HFFc6 (cell line): ENCODE measurements around the gene NPAS3. TPM values are rescaled to one million over a fixed set of nuclear protein-coding genes. Genes with fewer than 3 reads are reported as not detected.

Experiments used
- DNase-seq: peaks from one replicate; pipeline ENCODE4 v3.0.0-alpha.2; 2018
- H3K27ac Mint-ChIP-seq: 2 replicates; pipeline ENCODE4 v1.8.0; 2020; ENCODE audit warnings: mild to moderate bottlenecking, mixed read lengths
- H3K27me3 Mint-ChIP-seq: 2 replicates; pipeline ENCODE4 v1.8.0; 2021; ENCODE audit warnings: mild to moderate bottlenecking, moderate library complexity, mixed read lengths; ENCODE audit not compliant: insufficient read depth
- H3K36me3 Mint-ChIP-seq: 2 replicates; pipeline ENCODE4 v1.8.0; 2021; ENCODE audit warnings: low read depth, mixed read lengths
- H3K4me1 Mint-ChIP-seq: 2 replicates; pipeline ENCODE4 v1.8.0; 2020; ENCODE audit warnings: low read depth, mixed read lengths
- H3K4me3 Mint-ChIP-seq: 2 replicates; pipeline ENCODE4 v1.8.0; 2020; ENCODE audit warnings: mild to moderate bottlenecking, moderate library complexity, mixed read lengths
- H3K9me3 Mint-ChIP-seq: 2 replicates; pipeline ENCODE4 v1.8.0; 2020; ENCODE audit warnings: mild to moderate bottlenecking, mixed read lengths
- CTCF ChIP-seq: fragments of 200-600 bp; sonication (generic); IDR thresholded peaks from 2 replicates; pipeline ENCODE4 v1.5.0; 2021; ENCODE audit warnings: antibody characterized with exemption, mild to moderate bottlenecking
- total RNA-seq, 6 experiments: library from RNA; stranded (reverse); fragmentation: NEBNext Ultra II Directional; extraction: Animal tissue kit (Norgen Biotek cat#: 25700); gene quantifications; 2 replicates in 1 of 6; 3 replicates in 5 of 6; pipeline ENCODE4 v1.2.3, GENCODE V29; 2021

The NPAS3 gene
- total RNA-seq, 6 experiments from 2014 or later, result not detected

DNA sequence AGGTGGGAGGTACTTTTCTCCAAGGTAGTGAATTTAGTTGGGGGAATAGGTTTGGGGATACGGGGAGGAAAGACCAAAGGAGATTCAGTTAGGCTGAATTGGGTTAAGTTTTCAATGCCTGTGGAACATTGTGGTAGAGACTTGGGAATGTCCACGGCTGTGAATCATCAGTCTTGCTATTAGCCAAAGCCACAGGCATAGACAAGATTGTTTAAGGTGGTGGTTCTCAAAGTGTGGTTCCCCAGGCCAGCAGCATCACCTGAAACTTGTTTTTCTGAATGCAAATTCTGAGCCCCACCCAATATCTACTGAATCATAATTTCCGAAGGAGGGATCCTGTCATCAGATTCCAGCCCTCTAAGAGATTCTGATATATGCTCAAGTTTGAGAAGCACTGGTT, 696.0 kb downstream of the NPAS3 start:
- Mint-ChIP-seq H3K4me3 (no peak overlapping the region), H3K27ac (no peak overlapping the region), H3K4me1 (peaks cover 9% of the 10 kb centered on the region; the same call in 1 of the 2 replicates), H3K36me3 (no peaks in the 10 kb centered on the region; the same call in 1 of the 2 replicates), H3K9me3 (no peaks in the 10 kb centered on the region; the same call in 1 of the 2 replicates), H3K27me3 (peaks cover 14% of the 10 kb centered on the region; the same call in 1 of the 2 replicates)
- TF ChIP-seq CTCF, result no peak
- DNase-seq, result peak; percentile 14

DNA sequence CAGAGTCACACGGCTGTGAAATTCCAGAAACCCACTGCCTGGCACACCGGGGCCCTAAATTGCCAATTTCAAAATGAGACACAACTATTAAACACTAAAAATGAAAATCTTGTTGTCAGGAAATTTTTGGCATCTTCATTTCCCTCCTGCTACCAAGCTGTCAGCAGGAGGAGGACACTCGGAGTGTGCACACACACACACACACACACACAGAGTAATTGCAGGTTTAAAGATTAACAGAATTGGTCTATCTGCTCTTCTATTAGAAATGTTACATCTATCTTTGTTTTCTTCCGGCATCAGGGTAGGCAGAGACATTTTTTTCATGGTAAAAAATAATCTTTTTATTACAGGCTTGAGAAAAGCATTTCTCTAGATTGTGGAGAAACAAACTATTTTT, 698.0 kb downstream of the NPAS3 start:
- peaks cover 10% of the 10 kb centered on the region; the same call in 1 of the 2 replicates for H3K27me3 Mint-ChIP-seq
- H3K4me1 Mint-ChIP-seq, result peaks cover 9% of the 10 kb centered on the region; the same call in 1 of the 2 replicates
- no peaks in the 10 kb centered on the region; the same call in 1 of the 2 replicates for H3K36me3 Mint-ChIP-seq
- H3K27ac Mint-ChIP-seq, result no peak overlapping the region
- no peak overlapping the region for H3K4me3 Mint-ChIP-seq
- DNase-seq, result no peak
- TF ChIP-seq CTCF, result no peak
- no peaks in the 10 kb centered on the region; the same call in 1 of the 2 replicates for H3K9me3 Mint-ChIP-seq

- Mint-ChIP-seq H3K27me3 (0 out of 2 replicates have a peak, but pooled peaks cover 2% of the 10 kb centered on the region), H3K9me3 (no peaks in the 10 kb centered on the region), H3K27ac (no peak overlapping the region)
Observed at GRCh38 chr14:33642080-33642479, 703.4 kb downstream of the NPAS3 start.

DNA sequence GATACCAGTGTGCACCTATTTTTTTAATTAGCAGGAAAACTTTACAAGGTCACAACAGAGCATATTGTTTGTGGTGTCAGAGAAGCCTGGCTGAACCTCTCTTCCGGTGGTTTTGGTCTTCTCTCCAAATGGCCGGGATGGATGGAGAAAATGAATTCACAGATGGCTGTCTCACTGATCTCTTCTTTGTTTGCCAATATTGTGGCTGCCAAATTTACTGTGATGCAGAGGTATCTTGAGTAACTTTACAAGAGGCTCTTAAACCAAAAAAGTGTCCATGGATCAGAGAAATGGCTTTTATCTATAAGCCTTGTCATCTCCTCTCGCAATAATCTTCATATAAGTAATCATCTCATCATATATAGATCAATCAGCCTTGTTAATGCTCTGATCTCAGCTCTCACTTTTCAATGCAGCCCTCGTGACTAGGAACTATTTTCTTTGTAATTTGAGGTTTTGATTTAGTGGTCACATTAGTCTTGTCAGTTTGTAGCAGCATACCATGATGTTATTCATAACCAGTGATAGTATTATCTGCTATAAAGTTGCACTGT, 704.1 kb downstream of the NPAS3 start:
- Mint-ChIP-seq H3K4me1 (peaks cover 22% of the 10 kb centered on the region; the same call in 1 of the 2 replicates), H3K36me3 (no peaks in the 10 kb centered on the region), H3K4me3 (no peak overlapping the region), H3K27ac (no peak overlapping the region), H3K9me3 (no peaks in the 10 kb centered on the region; the same call in 1 of the 2 replicates), H3K27me3 (no peaks in the 10 kb centered on the region)
- DNase-seq, result no peak
- TF ChIP-seq CTCF, result no peak

More at GRCh38 chr14:33642080-33642479, 703.4 kb downstream of the NPAS3 start:
- no peak for DNase-seq
- peaks cover 15% of the 10 kb centered on the region; the same call in 1 of the 2 replicates for H3K4me1 Mint-ChIP-seq
- H3K4me3 Mint-ChIP-seq, result no peak overlapping the region
- TF ChIP-seq CTCF, result no peak
- H3K36me3 Mint-ChIP-seq, result no peaks in the 10 kb centered on the region

DNA sequence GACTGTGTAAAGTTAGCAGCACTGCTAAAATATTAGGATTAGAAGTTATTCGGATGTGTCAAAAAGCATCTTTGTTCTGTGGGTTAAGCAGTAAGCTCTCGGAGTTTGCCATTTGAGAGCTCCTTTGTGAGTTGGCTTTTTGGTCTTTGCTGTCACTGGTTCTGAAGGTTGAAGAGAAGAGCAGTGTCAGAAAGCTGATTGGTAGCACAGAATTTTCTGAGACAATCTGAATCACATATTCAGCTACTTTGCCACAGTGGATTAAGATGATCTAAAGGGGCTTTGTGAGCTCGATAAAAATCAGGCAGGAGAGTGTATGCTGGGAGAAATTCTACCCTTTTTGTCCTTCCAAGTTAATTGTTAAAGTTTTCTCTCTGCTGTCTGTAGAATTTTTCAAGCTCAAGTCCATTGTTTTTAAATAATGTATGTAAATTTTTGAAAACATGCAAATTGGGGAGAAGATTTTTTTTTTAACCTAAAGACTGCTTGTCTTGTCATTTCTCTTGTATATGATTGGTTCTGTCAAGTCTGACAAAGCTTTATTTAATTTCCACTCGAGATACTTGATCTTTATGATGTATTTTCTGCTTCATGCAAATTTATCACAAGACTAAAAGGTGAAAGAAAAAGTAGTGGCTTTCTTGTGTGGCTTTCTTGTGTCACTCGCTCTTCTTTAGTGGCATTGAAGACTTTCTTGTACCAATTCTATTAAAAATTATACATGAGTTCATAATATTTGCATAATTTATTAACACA, 704.9 kb downstream of the NPAS3 start:
- Mint-ChIP-seq H3K4me3 (no peak overlapping the region), H3K27ac (no peak overlapping the region), H3K27me3 (no peaks in the 10 kb centered on the region), H3K9me3 (no peaks in the 10 kb centered on the region; the same call in 1 of the 2 replicates), H3K4me1 (peaks cover 31% of the 10 kb centered on the region; the same call in 1 of the 2 replicates), H3K36me3 (peaks cover 2% of the 10 kb centered on the region; the same call in 1 of the 2 replicates)
- DNase-seq, result no peak
- TF ChIP-seq CTCF, result no peak
